HG03060 (cell line): ENCODE data around the gene ARHGEF11.

Experiments used
- ATAC-seq: cut with Tn5 transposase; IDR thresholded peaks from one replicate; pipeline ENCODE4 v1.9.1; 2021; ENCODE audit warnings: low read depth, moderate number of reproducible peaks; ENCODE audit not compliant: unreplicated experiment

ARHGEF11 gene

DNA sequence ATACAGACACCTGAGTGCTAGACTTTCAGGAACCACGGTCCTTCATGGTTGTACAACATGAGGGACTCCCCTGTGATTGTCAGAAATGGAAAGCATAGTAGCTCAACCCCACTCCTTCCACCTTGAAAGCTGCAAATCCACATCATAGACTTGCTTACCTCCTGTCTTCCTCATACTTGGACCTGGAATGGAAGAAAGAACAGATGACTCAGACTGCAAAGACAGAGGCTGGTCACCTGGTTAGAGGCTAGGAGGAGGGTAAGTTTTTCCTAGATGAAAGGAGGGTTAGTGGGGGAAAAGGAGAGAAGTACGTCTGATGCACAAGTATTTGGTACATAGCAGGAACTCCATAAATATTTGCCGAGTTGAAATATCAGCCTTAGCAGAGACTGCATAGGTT is 87.9 kb downstream of the ARHGEF11 start:
- no peak for ATAC-seq

DNA sequence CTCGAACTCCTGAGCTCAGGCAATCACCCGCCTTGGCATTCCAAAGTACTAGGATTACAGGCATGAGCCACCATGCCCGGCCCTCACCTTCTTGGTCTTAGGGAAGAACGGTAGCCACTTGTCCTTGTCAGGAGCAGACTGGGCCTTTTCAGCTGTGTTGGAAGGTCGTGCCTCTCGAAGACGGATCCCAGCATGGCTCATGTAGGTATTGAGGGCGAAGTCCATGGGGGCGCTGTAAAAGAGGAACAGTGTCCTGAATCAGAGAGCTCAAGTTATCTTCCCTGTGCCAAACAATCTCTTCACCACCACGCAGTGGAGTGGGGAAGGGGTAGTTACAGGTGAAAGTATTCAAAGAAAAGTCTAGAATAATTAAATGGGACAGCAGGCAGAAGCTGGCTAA is 89.2 kb downstream of the ARHGEF11 start:
- ATAC-seq = no peak

DNA sequence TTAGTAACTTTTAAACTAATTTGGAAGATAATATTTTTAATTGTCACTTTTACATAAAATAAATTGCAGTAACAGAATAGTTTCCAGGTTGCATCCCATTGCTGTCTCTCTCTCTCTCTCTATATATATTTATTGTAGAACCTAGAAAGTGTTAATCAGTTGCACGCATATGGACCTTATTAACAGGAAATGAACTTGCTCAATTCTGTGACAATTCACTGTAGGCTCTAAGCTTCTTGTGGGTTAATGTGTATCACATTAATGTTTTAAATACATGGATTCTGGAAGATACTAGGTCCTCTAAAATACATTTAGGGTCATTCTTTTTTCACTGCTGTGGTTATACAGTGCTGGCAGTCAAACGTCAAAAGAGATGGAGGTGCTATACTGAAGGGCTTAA is 92.0 kb downstream of the ARHGEF11 start:
- no peak for ATAC-seq

DNA sequence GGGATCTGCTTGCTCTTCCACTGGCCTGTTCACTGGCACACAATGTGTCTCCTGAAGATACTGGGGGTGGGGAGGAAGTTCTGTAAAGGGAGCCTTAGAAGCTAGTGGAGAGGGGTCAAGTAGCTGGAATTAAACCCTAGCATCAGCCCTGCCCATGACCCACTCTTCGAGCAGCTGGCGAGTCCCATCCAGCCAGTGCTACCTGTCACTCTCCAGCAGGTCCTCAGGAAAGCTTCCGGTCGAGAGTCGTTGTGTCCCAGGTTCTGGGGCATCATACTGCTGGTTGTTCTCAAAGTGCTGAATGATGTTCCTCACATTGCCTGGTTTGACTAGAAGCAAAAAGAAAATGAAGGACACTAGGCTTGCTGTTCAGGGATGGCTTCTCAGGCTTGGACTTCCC is 94.2 kb downstream of the ARHGEF11 start:
- ATAC-seq = no peak

DNA sequence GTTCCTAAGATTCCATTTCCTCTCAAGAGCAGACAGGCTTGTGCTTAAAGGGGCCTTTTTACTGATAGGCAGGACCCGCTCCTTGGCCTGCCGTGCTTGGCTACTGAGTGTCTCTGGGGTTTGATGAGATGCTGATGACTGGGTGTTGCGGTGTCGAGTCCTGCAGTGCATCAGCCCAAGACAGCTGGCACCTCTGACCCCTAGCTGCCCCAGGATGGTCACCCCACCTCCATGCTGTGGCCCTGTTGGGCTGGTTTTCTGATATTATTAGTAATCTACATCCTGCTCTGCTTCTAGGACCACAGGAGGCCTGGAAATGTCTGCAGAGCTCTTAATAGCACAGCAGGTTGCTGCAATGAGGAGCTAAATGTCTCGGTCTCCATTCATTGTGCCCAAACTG is 96.4 kb downstream of the ARHGEF11 start:
- ATAC-seq = no peak

GRCh38 chr1:156948708-156949107 is 96.8 kb downstream of the ARHGEF11 start:
- ATAC-seq = no peak

DNA sequence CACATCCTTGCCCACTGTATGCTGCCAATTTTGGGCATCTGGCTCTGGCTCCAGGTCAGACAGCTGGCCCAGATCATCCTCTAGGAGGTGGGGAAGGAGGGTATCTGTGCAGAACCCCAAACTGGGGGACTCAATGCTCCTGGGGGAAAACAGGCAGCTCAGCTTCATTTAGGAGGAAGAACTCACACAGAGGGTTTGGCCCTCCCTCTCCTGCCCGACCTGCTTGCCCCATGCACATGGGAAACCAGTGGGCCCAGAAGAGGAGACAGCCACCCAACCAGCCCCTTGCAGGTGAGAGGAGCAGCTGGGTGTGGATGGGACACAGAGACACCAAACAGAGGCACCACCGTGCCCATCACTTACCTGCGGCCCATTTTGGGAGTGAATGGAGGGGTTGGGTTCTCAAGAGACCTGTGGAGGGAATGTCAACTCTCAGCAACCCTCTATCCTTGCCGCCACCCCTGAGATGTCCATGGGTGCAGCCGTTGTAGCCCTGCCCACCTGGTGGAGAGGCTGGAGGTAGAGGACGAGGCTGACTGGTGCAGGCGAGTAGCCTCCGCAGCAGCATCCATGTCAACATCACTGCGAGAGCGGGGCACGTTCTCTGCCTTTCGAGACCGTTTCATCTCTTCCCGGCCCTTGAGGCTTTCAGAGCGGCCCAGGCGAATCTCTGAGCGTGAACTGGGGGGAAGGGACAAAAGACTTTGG is 97.6 kb downstream of the ARHGEF11 start:
- no peak for ATAC-seq

GRCh38 chr1:156947127-156947526 is 98.4 kb downstream of the ARHGEF11 start:
- ATAC-seq = no peak

DNA sequence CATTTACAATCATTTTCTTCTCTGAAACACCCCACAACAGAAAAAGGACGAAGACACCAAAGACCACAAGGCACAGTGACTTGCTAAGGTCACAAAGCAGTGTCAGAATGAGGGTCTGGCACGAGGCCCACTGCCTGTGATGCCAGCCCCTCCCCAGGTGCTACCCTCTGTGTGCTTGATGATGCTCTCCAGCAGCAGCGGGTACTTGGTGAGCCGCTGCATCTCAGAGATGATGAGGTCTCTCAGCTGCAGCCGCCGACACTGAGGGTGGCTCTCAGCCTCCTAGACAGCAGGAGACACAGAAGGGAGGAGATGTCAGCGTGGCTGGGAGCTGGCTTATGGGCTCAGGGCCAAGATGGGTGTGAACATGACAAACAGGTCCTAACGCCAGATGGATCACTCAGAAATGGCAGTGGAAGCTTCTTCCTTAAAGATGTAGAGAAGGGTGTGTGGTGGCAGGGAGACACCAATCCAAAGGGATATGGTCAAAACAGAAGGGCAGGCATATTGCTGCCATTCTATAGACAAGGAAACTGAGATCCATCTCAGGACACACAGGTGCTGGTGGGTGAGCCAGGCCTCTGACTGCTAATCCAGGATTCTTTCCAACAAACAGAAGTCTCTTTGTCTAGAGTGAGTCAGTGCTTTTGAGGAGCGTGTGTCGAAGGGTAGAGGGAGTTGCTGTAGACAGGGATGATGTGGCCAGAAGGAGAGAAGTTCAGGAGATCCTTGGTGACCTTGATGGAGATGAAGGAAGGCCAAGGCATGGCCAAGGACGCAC is 99.5 kb downstream of the ARHGEF11 start:
- ATAC-seq = no peak

GRCh38 chr1:156944848-156945247 is 100.7 kb downstream of the ARHGEF11 start:
- no peak for ATAC-seq

DNA sequence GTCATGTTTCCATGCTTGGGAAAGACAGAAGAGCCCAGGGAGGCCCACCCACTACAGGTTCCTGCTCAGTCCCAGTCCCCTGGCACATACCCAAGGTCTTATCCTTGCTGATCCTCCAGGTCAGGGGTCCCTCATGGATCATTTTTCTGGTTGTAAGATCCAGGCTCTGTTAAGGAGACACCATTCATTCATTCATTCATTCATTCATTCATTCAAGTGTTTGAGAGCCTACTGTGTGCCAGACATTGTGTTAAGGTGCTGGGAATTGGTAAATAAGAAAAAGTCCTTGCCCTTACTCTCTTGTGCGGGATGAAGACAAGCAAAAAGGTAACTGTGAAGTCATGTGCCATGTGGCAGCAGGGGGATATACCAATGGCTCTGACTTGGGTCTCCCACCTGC is 101.3 kb downstream of the ARHGEF11 start:
- no peak for ATAC-seq

GRCh38 chr1:156943756-156944155 is 101.8 kb downstream of the ARHGEF11 start:
- no peak for ATAC-seq

DNA sequence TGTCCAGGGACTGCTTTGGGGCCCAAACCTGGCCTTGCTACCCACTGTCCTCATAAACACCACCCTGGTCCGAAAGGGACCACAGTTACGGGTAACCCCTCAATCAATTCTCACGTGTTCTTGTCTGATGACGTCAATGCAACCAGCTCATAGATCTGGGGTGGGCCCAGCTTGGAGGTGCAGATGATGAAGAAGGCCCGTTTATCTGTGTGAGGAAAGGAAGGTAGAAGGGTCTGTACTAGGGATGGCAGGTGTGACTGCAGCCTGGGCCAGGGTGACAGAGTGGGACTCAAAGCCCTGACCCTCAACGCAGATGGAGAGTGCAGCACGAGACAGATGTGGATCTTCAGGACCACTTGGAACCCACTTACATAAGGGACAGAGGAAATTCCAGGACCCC is 103.0 kb downstream of the ARHGEF11 start:
- ATAC-seq = no peak

DNA sequence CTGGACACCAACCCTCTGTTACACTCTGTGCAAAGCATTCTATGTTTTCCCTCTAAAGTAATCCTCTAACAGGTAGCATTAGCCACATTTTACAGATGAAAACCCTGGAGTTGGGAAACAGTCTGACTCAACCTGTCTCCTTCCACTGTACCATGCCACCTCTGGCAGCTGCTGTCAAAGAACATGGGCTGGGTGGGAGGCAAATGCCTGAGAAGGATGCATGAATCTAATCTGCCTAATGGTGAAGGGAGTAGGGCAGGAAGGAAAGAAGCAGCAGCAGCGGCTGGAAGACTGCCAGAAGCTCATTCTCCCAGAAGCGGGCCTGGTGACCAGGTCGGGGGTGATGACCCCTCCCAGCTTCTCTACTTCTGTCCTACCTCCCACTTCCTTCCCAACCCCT is 103.4 kb downstream of the ARHGEF11 start:
- no peak for ATAC-seq

GRCh38 chr1:156941675-156942074 is 103.9 kb downstream of the ARHGEF11 start:
- no peak for ATAC-seq

DNA sequence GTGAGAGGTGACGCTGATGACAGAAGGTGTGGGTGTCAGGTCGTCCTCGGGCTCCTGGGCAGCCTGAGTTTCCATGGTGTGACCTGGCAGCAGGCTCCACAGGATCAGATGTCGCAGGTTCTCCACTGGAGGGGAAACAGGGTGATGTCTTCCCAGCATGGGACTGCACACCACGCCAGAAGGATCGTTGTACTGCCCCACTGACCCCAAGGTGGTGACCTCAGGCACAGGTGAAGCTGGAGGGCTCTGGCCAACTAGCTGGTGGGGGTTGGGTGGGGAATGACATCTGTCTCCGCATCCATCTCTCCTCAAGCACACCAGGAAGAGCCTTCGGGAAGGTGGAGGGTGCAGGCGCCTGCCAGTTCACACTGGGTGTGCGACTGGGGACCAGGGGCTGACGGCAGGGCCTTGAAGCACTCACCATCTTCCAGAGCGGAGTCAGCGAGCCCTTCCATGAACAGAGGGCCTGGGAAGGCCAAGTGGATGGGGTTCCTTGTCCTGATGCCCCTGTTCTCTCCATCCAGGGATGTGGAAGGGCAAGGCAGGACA is 105.7 kb downstream of the ARHGEF11 start:
- no peak for ATAC-seq

- ATAC-seq = no peak
Measured at GRCh38 chr1:156938813-156939212, 106.7 kb downstream of the ARHGEF11 start.

DNA sequence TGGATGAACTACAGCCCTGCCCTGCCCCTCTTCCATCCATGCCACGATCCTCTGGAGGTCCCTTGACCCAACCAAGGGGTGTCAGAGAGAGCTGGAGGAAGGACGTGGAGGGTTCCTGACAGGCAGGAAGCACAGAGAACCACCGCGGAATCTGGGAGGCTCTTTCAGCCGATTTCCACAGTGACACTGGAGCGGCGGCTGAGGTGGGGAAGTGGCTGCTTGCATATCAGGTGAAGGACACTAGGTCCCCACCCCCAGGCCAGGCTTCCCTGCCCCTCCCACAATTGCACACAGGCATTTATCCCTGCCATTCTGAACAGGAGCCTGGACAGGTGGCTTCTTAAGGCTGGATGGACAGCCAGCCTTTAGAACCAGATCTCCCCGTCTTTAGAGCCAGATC is 107.7 kb downstream of the ARHGEF11 start:
- no peak for ATAC-seq

GRCh38 chr1:156936721-156937220 is 108.8 kb downstream of the ARHGEF11 start:
- no peak for ATAC-seq

DNA sequence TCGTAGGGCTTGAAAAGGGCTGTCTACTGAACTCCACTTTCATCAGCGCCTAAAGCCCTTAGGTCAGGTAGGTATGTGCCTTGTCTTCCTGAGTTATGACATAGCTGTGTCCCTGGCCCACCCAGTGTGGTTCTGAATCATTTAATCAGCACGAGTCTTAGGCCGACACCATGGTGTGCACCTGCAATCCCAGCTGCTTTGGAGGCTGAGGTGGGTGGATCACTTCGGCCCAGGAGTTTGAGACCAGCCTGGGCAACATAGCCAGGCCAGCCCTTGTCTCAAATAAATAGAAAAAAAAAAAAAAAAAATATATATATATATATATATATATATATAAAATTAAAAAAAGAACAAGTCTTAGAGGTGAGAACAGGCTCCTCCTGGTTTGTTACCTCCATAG is 109.4 kb downstream of the ARHGEF11 start:
- ATAC-seq = no peak

GRCh38 chr1:156935505-156936128 is 109.9 kb downstream of the ARHGEF11 start:
- ATAC-seq = no peak
